SK-N-SH (cell line): Measurements from ENCODE around the gene E2F4. TPM values are rescaled to one million over a fixed set of nuclear protein-coding genes. Genes with fewer than 3 reads are reported as not detected.

ENCODE experiments used
- CTCF ChIA-PET: fragments of 300-600, 350-600 bp; formaldehyde crosslinking; extraction: SDS; loops from one replicate; lab custom pipeline; 2021; lab: Yijun Ruan, JAX
- POLR2A ChIA-PET: fragments of 350-600 bp; sonication (Branson Sonifier 250); formaldehyde crosslinking; extraction: SDS; loops from one replicate; lab custom pipeline; 2020; ENCODE audit warnings: antibody characterized with exemption, inconsistent platforms; lab: Yijun Ruan, JAX
- DNase-seq: peaks from one replicate; pipeline ENCODE4 v3.0.0; 2012
- H2AFZ ChIP-seq: fragments of 200-600 bp; sonication (generic); 2 replicates; pipeline ENCODE4 v1.8.1; 2016; ENCODE audit warnings: antibody characterized with exemption, mild to moderate bottlenecking, low read depth
- H3F3A ChIP-seq: fragments of 200-600 bp; sonication (generic); replicated peaks from 2 replicates; pipeline ENCODE3; 2016; ENCODE audit warnings: antibody characterized with exemption, mild to moderate bottlenecking; ENCODE audit not compliant: insufficient read depth
- H3K27ac ChIP-seq, 2 experiments: fragments of 200-500 bp in 1 of 2; fragments of 200-600 bp in 1 of 2; sonication (Bioruptor generic) in 1 of 2; sonication (generic), shearing (Covaris generic) in 1 of 2; 2 replicates each; pipeline versions ENCODE4 v1.5.1 to v1.6.1; 2014 to 2016; ENCODE audit warnings: low read depth in 2 of 2, inconsistent platforms in 1 of 2, low read length in 1 of 2, mild to moderate bottlenecking in 1 of 2, mixed read lengths in 1 of 2
- H3K27me3 ChIP-seq: fragments of 200-600 bp; sonication (generic), shearing (Covaris generic); 2 replicates; pipeline ENCODE4 v1.6.1; 2016; ENCODE audit warnings: mixed run types; ENCODE audit not compliant: insufficient read depth
- H3K36me3 ChIP-seq, 2 experiments: fragments of 200-500 bp in 1 of 2; fragments of 200-600 bp in 1 of 2; sonication (Bioruptor generic) in 1 of 2; sonication (generic) in 1 of 2; replicated peaks in 1 of 2; 2 replicates each; pipeline versions ENCODE3 to v1.5.1; 2014 to 2016; ENCODE audit warnings: low read length in 1 of 2, mild to moderate bottlenecking in 1 of 2; ENCODE audit not compliant: insufficient read depth in 2 of 2, control insufficient read depth in 1 of 2
- H3K4me1 ChIP-seq, 2 experiments: fragments of 200-500 bp in 1 of 2; fragments of 200-600 bp in 1 of 2; sonication (Bioruptor generic) in 1 of 2; sonication (generic), shearing (Covaris generic) in 1 of 2; 2 replicates each; pipeline versions ENCODE4 v1.5.1 to v1.6.1; 2014 to 2016; ENCODE audit warnings: low read depth in 1 of 2, low read length in 1 of 2, mixed run types in 1 of 2; ENCODE audit not compliant: insufficient read depth in 2 of 2, control insufficient read depth in 1 of 2
- H3K4me2 ChIP-seq: fragments of 200-600 bp; sonication (generic), shearing (Covaris generic); 2 replicates; pipeline ENCODE4 v1.6.1; 2017; ENCODE audit warnings: mixed run types
- H3K4me3 ChIP-seq, 2 experiments: fragments of 200-500 bp in 1 of 2; fragments of 200-600 bp in 1 of 2; sonication (Bioruptor generic) in 1 of 2; sonication (generic), shearing (Covaris generic) in 1 of 2; 2 replicates each; pipeline versions ENCODE4 v1.5.1 to v1.8.1; 2014 to 2016; ENCODE audit warnings: low read depth in 2 of 2, inconsistent platforms in 1 of 2, low read length in 1 of 2, mild to moderate bottlenecking in 1 of 2, mixed read lengths in 1 of 2, moderate library complexity in 1 of 2
- H3K79me2 ChIP-seq: fragments of 200-600 bp; sonication (generic); 2 replicates; pipeline ENCODE4 v1.8.1; 2017; ENCODE audit warnings: mild to moderate bottlenecking; ENCODE audit not compliant: insufficient read depth
- H3K9ac ChIP-seq: fragments of 200-600 bp; sonication (generic); 2 replicates; pipeline ENCODE4 v1.6.1; 2017; ENCODE audit warnings: mixed run types
- H3K9me2 ChIP-seq: fragments of 200-600 bp; sonication (generic); 2 replicates; pipeline ENCODE4 v1.6.1; 2017; ENCODE audit warnings: mixed run types
- H3K9me3 ChIP-seq: fragments of 200-600 bp; sonication (generic); 2 replicates; pipeline ENCODE4 v1.6.1; 2017; ENCODE audit warnings: mixed run types, mild to moderate bottlenecking, moderate library complexity
- H4K20me1 ChIP-seq: fragments of 200-600 bp; sonication (generic); 2 replicates; pipeline ENCODE4 v1.6.1; 2017; ENCODE audit warnings: mild to moderate bottlenecking, mixed run types; ENCODE audit not compliant: insufficient read depth
- CTCF ChIP-seq: fragments of 200-600 bp; sonication (generic); IDR thresholded peaks from 2 replicates; pipeline ENCODE4 v1.6.1; 2017; ENCODE audit warnings: antibody characterized with exemption, mild to moderate bottlenecking, moderate library complexity
- ELF1 ChIP-seq: IDR thresholded peaks from 2 replicates; pipeline ENCODE4 v1.4.0; 2012
- EP300 ChIP-seq, 2 experiments: IDR thresholded peaks; 2 replicates each; pipeline versions ENCODE4 v1.4.0 to v1.6.1; 2012; ENCODE audit warnings: borderline replicate concordance in 1 of 2, low read depth in 1 of 2, low read length in 1 of 2
- EZH2phosphoT487 ChIP-seq: fragments of 200-600 bp; sonication (generic); IDR thresholded peaks from 2 replicates; pipeline ENCODE4 v1.6.1; 2017; ENCODE audit warnings: low read depth, mixed run types, mild to moderate bottlenecking, antibody characterized with exemption, moderate library complexity, borderline replicate concordance
- FOXJ3 ChIP-seq: sonication (generic); formaldehyde crosslinking; IDR thresholded peaks from 2 replicates; pipeline ENCODE4 v1.5.1; 2020; ENCODE audit warnings: mild to moderate bottlenecking, missing genetic modification reagents
- GATA2 ChIP-seq: sonication (generic); formaldehyde crosslinking; IDR thresholded peaks from 2 replicates; pipeline ENCODE4 v1.5.0; 2020; ENCODE audit warnings: mild to moderate bottlenecking, missing genetic modification reagents
- JUND ChIP-seq: IDR thresholded peaks from 2 replicates; pipeline ENCODE4 v1.4.0; 2012
- MXI1 ChIP-seq: IDR thresholded peaks from 2 replicates; pipeline ENCODE4 v1.6.1; 2012; ENCODE audit warnings: mild to moderate bottlenecking, low read depth, low read length, improper control_type of control experiment
- REST ChIP-seq: IDR thresholded peaks from 2 replicates; pipeline ENCODE4 v1.6.1; 2012; ENCODE audit warnings: mild to moderate bottlenecking, low read depth, low read length, moderate library complexity
- RXRA ChIP-seq: IDR thresholded peaks from 2 replicates; pipeline ENCODE4 v1.4.0; 2012; ENCODE audit warnings: low read depth, mild to moderate bottlenecking, borderline replicate concordance
- SMC3 ChIP-seq: IDR thresholded peaks from 2 replicates; pipeline ENCODE4 v1.6.1; 2012; ENCODE audit warnings: low read depth, low read length, improper control_type of control experiment
- TAF1 ChIP-seq: IDR thresholded peaks from 2 replicates; pipeline ENCODE4 v1.6.1; 2012; ENCODE audit warnings: low read depth, mild to moderate bottlenecking, low read length, moderate library complexity, borderline replicate concordance
- ZBTB33 ChIP-seq: IDR thresholded peaks from 2 replicates; pipeline ENCODE4 v1.4.0; 2012; ENCODE audit warnings: low read depth, borderline replicate concordance
- WGBS: methylation state at CpG from one replicate; pipeline ENCODE4 v1.1.6; 2017; ENCODE audit warnings: low lambda C conversion rate; 5-methylcytosine and 5-hydroxymethylcytosine counted together
- polyA plus RNA-seq, 3 experiments: library from polyadenylated mRNA; depleted of rRNA; stranded (reverse); fragments of >200 nt; gene quantifications; 2 replicates each; pipeline ENCODE4 v1.2.3, GENCODE V29; 2012
- TF ChIP-seq, protein P1 (sequence below): fragments of 150-350 bp; IDR thresholded peaks from 2 replicates; pipeline ENCODE4 v1.6.1; 2016; ENCODE audit warnings: mild to moderate bottlenecking, low read depth, low read length
- TF ChIP-seq, protein P2 (sequence below): IDR thresholded peaks from 2 replicates; pipeline ENCODE4 v1.4.0; 2012; ENCODE audit warnings: low read depth

Gene E2F4
- polyA plus RNA-seq, 1 of the 3 experiments (the other 2 are of a cell fraction) = 168 TPM

- H3K27ac ChIP-seq = peak overlapping the region in 1 of 2 experiments; percentile 57; a peak in 2 of 4 replicates
- POLR2A ChIA-PET = no interaction called here
- H3F3A ChIP-seq = peaks cover 22% of the 10 kb centered on the region
- H3K4me1 ChIP-seq = peaks cover 18 to 25% of the 10 kb centered on the region in 2 experiments
- no peak overlapping the region for H2AFZ ChIP-seq
- H4K20me1 ChIP-seq = 0 out of 2 replicates have a peak, but pooled peaks cover 1% of the 10 kb centered on the region
- TF ChIP-seq CTCF = no peak
- no peak for TF ChIP-seq GATA2 (CRISPR knock-in tag)
- TF ChIP-seq, protein P1, sequence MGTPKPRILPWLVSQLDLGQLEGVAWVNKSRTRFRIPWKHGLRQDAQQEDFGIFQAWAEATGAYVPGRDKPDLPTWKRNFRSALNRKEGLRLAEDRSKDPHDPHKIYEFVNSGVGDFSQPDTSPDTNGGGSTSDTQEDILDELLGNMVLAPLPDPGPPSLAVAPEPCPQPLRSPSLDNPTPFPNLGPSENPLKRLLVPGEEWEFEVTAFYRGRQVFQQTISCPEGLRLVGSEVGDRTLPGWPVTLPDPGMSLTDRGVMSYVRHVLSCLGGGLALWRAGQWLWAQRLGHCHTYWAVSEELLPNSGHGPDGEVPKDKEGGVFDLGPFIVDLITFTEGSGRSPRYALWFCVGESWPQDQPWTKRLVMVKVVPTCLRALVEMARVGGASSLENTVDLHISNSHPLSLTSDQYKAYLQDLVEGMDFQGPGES = no peak
- TF ChIP-seq RXRA = no peak
- no peak for TF ChIP-seq EP300 (IDR thresholded peaks at IDR 0.05; ENCODE audit: borderline replicate concordance in 1 of 2, low read depth in 1 of 2, low read length in 1 of 2)
- TF ChIP-seq, protein P2, sequence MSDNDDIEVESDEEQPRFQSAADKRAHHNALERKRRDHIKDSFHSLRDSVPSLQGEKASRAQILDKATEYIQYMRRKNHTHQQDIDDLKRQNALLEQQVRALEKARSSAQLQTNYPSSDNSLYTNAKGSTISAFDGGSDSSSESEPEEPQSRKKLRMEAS = no peak
- no peak for TF ChIP-seq FOXJ3
- TF ChIP-seq EZH2phosphoT487 = no peak
- no peak for TF ChIP-seq REST
- no peak for TF ChIP-seq SMC3
- TF ChIP-seq ELF1 = no peak
- no peak for TF ChIP-seq TAF1
- TF ChIP-seq ZBTB33 = no peak
- no peak for TF ChIP-seq JUND
- TF ChIP-seq MXI1 = no peak
- no peaks in the 10 kb centered on the region for H3K36me3 ChIP-seq
- 84% methylated on average over 14 of the region's 26 CpGs for WGBS
- H3K9me2 ChIP-seq = no peaks in the 10 kb centered on the region
- H3K27me3 ChIP-seq = no peaks in the 10 kb centered on the region
- no peak for DNase-seq
- peaks cover 18% of the 10 kb centered on the region for H3K79me2 ChIP-seq
- no peak overlapping the region for H3K9ac ChIP-seq
- CTCF ChIA-PET = interaction anchor here (0.6 to 3.5 kb wide), 5 partner anchors 13 to 233 kb away, joined by 3 to 11 read pairs (median 6); partner anchors contain the start of gene CES3
- H3K9me3 ChIP-seq = no peaks in the 10 kb centered on the region
- 0 out of 4 replicates have a peak overlapping the region, but pooled peaks of 1 of the 2 experiments have one; percentile 36 for H3K4me3 ChIP-seq
- peak overlapping the region; percentile 92 for H3K4me2 ChIP-seq
Observed at GRCh38 chr16:67187175-67187890, 4.6 kb upstream of the E2F4 start.
